AG08396 (cell line): Measurements from ENCODE around the gene CALB2.
"Not testable (repeated sequence)": the region's sequence is repeated elsewhere in the genome, so short reads cannot be mapped to it uniquely, and the experiment has no call there.

Experiments
- DNase-seq: peaks from one replicate; pipeline ENCODE4 v3.0.0; 2012; ENCODE audit warnings: low spot score, mixed read lengths

The CALB2 gene

DNA sequence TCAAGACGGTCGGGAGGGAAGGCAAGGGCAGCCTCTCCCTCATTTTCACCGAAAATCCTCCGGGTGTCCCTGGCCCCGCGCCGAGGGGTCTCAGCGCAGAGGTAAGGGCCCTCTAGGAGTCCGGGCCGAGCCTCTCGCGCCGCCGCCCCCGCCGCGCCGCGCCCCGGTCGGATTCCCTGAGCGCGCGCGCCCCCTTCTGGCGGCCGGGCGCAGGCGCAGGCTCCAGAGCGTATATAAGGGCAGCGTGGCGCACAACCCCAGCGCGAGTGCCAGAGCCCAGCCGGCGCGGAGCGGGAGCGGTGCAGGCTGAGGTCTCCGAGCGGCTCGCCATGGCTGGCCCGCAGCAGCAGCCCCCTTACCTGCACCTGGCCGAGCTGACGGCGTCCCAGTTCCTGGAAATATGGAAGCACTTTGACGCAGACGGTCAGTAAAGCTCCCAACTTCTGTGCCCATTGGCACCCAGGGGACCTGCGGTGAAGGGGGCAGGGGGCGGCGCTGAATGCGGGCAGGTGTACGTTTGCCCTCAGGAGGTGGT lies at the start of gene CALB2:
Gene CALB2, plus strand, starts transcription at position 260 of the 535 bp plus-strand sequence. Its CDS starts 70 bp downstream, at position 330.
- DNase-seq: peak; percentile 91

DNA sequence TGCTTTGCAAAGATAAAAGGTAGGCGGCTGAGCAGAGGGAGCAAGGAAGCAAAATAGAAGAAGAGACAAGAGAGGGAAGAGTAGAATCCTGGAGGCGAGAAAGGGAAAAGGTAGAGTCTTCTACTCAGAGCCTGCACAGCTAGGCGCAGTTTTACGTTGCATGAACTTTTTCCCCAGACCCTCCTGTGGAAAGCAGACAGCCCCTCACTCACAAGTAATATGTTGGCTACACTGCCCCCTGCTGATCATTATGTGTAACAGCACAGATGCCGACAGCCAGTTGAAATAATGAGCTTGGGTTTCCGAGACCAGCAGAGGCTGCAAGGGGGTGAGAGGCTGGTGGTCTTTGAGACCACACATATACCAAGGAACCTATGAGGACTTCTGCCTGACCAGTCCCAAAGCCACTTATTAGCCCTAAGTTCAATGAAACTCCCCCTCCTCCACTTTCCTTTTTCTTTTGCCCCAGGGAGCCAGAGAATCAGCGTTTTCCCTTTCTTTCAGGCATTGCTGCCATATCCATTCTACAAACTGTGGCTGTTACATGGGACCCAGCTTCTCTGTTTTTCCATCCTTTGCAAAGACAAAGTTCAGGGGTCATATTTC lies 46.9 kb upstream of the CALB2 start:
- peak; percentile 29 for DNase-seq

GRCh38 chr16:71313591-71313990 lies 44.9 kb upstream of the CALB2 start:
- not testable (repeated sequence) for DNase-seq

DNA sequence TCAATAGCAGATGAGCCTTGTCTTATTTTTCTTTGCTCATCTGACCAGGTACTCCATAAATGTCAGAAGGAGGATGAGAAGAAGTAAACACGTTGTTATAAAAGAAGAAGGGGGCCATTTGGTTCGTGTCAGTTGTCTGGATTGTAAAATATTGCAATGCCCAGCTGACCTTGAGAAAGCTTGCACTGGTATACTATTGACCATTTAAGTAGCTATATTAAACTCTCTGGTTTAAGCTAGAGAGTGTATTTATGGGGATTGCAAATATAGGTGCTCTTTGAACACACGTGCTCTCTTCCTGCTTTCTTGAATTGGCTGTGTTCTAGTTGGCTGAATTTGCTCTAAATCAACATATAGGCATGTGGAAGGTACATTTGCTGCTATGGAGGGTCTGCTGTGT lies 43.3 kb upstream of the CALB2 start:
- DNase-seq: no peak

DNA sequence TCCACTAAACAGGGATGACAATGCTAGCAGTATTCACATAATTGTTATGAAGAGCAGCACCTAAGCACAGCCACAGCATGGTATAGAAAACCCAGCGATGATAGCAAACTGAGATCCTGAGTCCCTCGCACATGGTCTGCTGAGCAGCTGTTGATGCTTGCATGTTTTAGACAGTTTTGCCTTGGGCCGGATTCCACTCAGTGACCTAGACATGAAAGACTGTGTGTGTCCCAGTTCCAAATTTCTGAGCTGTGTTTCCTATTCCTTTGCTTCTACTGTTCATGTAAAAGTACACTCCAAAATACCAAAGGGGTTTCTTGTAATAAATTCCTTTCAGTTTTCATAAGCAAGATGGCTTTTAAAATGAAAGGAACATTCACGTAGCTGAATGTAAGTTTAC lies 38.5 kb upstream of the CALB2 start:
- DNase-seq: no peak

GRCh38 chr16:71327720-71328119 lies 30.8 kb upstream of the CALB2 start:
- no peak for DNase-seq

DNA sequence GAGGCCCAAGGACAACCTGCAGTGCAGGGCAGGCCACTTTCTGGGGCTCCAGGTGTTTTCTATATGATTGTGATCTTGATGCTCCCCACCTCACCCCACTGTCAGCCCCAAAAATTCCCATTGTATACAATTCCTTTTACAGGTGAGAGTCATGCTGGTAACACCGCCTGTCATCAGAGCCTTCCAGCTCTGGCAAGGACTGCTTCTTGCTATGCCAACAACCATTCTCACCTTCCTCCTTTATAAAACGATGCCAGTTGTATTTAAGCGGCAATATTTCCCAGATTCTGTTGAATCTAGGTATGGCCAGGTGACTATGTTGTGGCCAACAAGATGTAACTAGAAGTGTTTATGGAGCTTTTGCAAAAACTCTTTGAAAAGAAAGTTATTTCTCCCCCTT lies 30.4 kb upstream of the CALB2 start:
- DNase-seq: no peak

GRCh38 chr16:71337631-71338030 lies 20.9 kb upstream of the CALB2 start:
- DNase-seq: no peak

DNA sequence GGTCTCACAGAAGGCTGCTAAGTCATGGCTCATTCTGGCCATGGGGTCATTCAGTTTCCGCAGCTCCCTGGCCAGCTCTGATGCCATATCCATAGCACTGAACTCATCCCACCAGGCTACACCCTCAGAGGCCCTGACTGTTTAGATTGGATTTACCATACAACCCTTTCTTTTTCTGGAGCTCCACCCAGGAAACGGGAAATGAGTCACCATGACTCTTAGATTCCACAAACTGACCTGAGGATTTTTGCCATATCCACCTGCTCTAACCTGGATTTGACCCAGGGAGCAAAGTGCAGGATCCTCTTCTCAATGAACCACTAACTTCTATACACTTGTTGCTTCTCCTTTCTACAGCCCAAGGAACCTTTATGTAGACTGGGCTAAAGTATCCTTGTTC lies 20.3 kb upstream of the CALB2 start:
- DNase-seq: no peak

DNA sequence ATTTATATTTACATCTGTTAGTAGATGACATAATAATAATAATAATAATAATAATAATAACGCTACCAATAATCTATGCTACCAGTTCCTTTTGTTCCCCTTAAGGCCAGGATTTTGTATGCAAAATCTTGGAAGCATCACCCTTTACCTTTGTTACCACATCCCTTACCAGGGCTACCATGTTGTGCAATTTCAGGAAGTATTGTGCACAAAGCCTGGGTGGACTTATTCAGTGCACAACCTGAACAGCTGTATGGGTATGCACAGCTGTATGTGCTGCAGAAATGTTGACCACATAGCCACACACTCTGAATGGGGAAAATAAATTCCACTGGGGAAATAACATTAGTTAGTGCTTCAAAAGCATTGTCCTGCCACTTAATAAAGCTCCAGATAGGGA lies 19.9 kb upstream of the CALB2 start:
- no peak for DNase-seq

GRCh38 chr16:71339236-71340171 lies 19.0 kb upstream of the CALB2 start:
- no peak for DNase-seq

DNA sequence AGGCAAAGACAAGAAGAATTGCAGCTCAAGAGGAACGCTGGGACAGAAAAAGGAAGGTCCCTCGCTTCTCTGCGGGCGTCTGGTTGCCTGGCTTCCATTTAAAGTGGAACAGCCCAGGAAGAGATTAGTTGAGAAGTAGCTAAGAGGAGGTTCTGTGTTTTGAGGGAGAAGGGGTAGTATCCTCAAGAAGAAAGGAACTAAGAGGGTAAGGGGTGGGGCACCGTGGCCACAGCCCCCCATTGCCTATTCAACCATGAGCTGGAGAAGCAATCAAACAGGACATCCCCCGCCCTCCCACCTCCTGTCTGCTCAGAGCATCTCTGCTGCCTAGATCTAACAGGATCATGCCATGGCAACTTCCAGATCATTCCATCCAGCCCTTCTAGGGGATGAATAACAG lies 18.1 kb upstream of the CALB2 start:
- DNase-seq: no peak

DNA sequence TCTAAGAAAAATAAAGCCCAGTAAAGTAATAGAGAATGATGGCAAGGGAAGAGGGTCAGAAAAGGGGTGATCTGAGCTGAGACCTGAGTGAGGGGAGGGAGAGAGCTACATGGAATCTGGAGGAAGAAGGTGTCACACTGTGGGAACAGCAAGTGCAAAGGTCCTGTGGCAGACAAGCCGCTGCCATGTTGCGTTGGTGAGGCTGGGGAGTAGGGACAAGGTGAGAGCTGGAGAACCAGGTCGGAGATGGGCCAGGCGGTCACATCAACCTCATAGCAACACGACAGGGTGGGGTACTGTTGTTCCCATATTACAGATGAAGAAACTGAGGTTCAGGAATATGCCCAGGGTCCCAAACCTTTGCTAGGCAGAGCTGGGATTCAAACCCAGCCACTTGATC lies 16.6 kb upstream of the CALB2 start:
- DNase-seq: no peak

DNA sequence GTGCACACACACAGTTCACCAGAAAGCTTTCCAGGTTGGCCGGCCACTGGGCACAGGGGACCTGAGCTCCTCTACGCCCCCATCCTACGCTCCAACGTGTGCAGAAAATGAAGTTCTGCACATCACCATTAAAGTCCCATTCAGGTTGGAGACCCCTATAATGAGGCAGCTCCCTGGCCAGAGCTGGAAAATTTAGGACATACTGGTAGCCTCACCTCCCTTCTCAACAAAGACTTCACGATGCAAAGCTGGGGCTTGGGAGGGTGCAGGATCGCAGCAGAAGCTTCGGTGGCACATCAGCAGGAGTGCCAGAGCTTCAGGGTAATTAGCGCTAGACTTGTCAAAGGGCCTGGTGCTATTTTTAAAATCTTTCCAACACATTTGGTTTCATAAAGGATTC lies 15.4 kb upstream of the CALB2 start:
- DNase-seq: no peak

GRCh38 chr16:71344315-71344905 lies 14.1 kb upstream of the CALB2 start:
- DNase-seq: no peak

DNA sequence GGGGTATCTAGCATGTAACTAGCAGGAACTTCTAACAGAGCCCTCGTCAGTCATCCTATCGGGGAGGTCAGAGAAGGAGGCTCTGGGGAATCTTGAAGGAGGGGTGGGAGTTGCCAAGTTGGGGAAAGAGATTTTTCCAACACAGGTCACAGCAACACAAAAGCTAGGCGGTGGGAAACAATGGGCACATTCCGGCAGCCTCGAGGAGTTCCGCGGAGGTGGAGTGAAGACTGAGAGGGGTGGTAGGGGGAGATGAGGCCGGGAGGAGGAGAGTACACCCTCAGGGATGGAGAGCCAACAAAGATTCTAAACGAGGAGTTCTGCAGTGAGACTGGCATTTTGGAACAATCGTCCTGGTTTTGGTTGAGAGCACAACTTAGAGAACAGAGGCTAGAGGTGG lies 13.5 kb upstream of the CALB2 start:
- no peak for DNase-seq

GRCh38 chr16:71347146-71347545 lies 11.4 kb upstream of the CALB2 start:
- DNase-seq: no peak

DNA sequence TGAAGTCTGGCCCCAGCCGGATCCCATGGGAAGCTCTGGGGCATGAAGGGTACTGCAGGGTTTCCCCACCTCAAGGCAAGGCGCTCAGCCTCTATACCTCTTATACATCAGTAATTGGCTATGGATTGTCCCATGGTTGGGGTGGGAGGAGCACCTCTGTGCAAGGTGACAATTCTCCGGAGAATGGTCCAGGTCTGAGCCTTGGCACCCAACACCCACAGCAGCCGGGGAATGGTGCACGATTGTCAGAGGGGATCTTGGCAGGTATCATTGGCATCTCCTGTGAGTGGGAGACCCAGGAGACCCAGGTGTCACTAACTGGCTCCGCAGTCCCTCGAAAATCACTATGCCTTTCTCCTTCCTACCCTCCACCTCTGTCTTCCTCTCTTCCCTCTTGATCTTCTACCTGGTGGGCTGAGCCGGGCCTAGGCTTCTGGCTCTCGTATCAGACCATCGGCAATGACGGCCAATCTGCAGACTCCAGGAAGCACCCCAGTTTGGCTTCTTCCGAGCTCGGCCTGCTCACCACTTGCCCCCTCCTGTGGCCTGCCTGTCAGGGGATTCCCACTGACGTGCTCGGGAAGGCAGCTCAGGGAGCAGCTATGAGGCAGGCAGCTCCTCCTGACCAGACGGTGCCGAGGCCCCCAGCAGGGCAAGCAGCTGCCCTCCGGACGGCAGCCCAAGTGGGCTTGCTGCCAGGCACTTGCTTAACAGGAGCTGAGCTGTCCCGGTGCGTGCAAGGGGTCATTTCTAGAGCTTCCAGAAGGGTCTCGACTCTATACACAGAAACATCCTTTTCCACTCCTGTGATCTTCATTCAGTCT lies 10.0 kb upstream of the CALB2 start:
- DNase-seq: no peak

DNA sequence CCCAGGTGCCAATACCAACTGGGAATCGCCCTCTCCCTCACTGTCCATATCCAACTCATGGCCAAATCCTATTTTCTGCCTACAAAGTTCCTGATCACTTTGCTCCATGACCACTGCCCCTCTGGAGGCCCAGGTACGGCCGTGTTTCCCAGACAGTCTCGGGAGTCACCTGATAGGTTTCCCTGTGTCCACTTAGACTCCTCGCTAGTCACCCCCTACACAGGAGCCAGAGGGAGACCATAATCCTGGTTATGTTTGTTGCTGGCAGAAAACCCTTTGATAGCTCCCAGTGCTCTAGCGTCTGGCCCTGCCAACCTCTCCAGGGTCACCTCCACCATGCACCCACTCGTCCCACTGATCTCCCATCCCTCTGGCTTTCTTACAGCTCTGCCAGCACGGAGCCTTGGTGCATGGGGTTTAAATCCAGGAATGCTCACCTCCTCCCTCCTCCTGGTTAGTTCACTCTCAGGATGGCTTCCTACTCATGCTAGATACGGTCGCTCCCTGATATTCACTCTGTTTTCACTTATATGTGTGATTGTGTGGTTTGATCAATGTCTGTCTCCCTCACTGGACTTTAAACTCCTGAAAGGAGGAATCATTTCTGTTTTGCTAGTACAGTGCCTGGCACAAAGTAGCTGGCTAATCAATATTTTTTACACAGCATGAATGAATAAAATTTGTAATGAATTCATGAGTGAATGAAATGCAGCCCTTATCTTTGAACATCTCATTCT lies 7.5 kb upstream of the CALB2 start:
- no peak for DNase-seq

DNA sequence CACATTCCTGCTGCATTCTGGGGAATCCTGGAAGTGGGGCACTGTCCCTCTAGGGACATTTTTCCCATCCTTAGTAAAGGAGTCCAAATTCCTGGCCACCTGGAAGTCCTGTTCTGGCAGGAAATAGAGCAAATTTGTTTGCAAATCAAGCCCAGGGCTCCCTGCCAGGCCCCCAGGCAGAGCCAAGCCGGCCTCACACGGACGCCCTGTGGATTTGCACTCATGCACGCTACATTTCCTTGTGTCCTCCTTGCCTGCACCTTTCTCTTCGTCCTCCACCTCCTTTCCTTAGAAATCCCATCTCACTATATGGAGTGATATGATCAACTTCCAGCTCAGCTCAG lies 7.0 kb upstream of the CALB2 start:
- DNase-seq: no peak

DNA sequence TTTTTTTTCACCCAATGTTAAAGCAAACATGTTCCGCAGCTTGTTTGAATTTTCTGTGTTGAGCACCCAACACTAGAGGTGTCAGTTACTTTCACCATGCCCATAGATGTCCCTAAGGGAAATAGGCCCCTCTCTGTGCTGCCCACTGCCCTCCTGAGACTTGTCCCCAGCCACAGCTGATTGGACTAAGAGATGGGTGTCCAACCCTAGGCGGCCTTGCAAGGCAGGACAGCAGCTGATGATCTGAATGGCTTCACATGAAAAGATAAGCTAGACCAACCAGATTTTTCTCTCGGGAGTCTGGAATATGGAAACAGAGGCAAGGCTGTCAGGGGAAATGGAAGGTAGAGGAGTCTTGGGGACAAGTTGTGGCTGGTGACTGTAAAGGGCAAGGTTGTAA lies 6.1 kb upstream of the CALB2 start:
- DNase-seq: no peak
